Endothelial cell (in vitro differentiated cells): ENCODE results near the gene SULT1A2. TPM values are rescaled to one million over a fixed set of nuclear protein-coding genes. Genes with fewer than 3 reads are reported as not detected.
"Not testable (repeated sequence)": the region's sequence is repeated elsewhere in the genome, so short reads cannot be mapped to it uniquely, and the experiment has no call there.

Experiments
- DNase-seq: peaks from one replicate; pipeline ENCODE4 v3.0.0; 2021; ENCODE audit warnings: low spot score
- H3K27ac Mint-ChIP-seq: one replicate; pipeline ENCODE4 v1.8.0; 2021; ENCODE audit warnings: mixed read lengths, inconsistent platforms; ENCODE audit not compliant: unreplicated experiment
- H3K27me3 Mint-ChIP-seq: one replicate; pipeline ENCODE4 v1.8.0; 2021; ENCODE audit warnings: mild to moderate bottlenecking, moderate library complexity, mixed read lengths, inconsistent platforms; ENCODE audit not compliant: unreplicated experiment
- H3K36me3 Mint-ChIP-seq: one replicate; pipeline ENCODE4 v1.8.0; 2021; ENCODE audit warnings: mild to moderate bottlenecking, low read depth, mixed read lengths, inconsistent platforms; ENCODE audit not compliant: unreplicated experiment
- H3K4me1 Mint-ChIP-seq: one replicate; pipeline ENCODE4 v1.8.0; 2021; ENCODE audit warnings: mild to moderate bottlenecking, mixed read lengths, inconsistent platforms; ENCODE audit not compliant: unreplicated experiment
- H3K4me3 Mint-ChIP-seq: one replicate; pipeline ENCODE4 v1.8.0; 2021; ENCODE audit warnings: mild to moderate bottlenecking, mixed read lengths, inconsistent platforms; ENCODE audit not compliant: unreplicated experiment
- H3K9me3 Mint-ChIP-seq: one replicate; pipeline ENCODE4 v1.8.0; 2021; ENCODE audit warnings: mixed read lengths, inconsistent platforms; ENCODE audit not compliant: unreplicated experiment
- CTCF ChIP-seq: fragments of 200-600 bp; sonication (generic); IDR thresholded peaks from one replicate; pipeline ENCODE4 v1.5.0; 2021; ENCODE audit warnings: antibody characterized with exemption; ENCODE audit not compliant: unreplicated experiment
- total RNA-seq: library from RNA; stranded (reverse); fragmentation: NEBNext Ultra II Directional; extraction: Animal tissue kit (Norgen Biotek cat#: 25700); gene quantifications from one replicate; pipeline ENCODE4 v1.2.1, GENCODE V29; 2021; ENCODE audit not compliant: unreplicated experiment

The SULT1A2 gene
- total RNA-seq, 1 donor from 2014 or later: 2.8 TPM

GRCh38 chr16:28607116-28607623, 10.3 kb upstream of the SULT1A2 start:
- H3K36me3 Mint-ChIP-seq: no peaks in the 10 kb centered on the region
- H3K9me3 Mint-ChIP-seq: no peaks in the 10 kb centered on the region
- H3K27ac Mint-ChIP-seq: no peak overlapping the region
- H3K27me3 Mint-ChIP-seq: peaks cover 2% of the 10 kb centered on the region
- TF ChIP-seq CTCF: no peak
- no peaks in the 10 kb centered on the region for H3K4me1 Mint-ChIP-seq
- H3K4me3 Mint-ChIP-seq: no peak overlapping the region
- DNase-seq: no peak

- Mint-ChIP-seq H3K36me3 (no peaks in the 10 kb centered on the region), H3K4me1 (no peaks in the 10 kb centered on the region), H3K4me3 (no peak overlapping the region), H3K9me3 (no peaks in the 10 kb centered on the region), H3K27me3 (peaks cover 2% of the 10 kb centered on the region), H3K27ac (no peak overlapping the region)
- no peak for TF ChIP-seq CTCF
- no peak for DNase-seq
These were observed 9.7 kb upstream of the SULT1A2 start for GRCh38 chr16:28606291-28607115.

- H3K36me3 Mint-ChIP-seq: no peaks in the 10 kb centered on the region
- H3K27ac Mint-ChIP-seq: no peak overlapping the region
- peaks cover 2% of the 10 kb centered on the region for H3K27me3 Mint-ChIP-seq
- no peaks in the 10 kb centered on the region for H3K9me3 Mint-ChIP-seq
- H3K4me3 Mint-ChIP-seq: no peak overlapping the region
- H3K4me1 Mint-ChIP-seq: no peaks in the 10 kb centered on the region
- no peak for DNase-seq
- TF ChIP-seq CTCF: no peak
These were observed 7.3 kb upstream of the SULT1A2 start for GRCh38 chr16:28604186-28604565.

- no peak overlapping the region for H3K4me3 Mint-ChIP-seq
- H3K9me3 Mint-ChIP-seq: no peaks in the 10 kb centered on the region
- H3K27ac Mint-ChIP-seq: no peak overlapping the region
- H3K36me3 Mint-ChIP-seq: no peaks in the 10 kb centered on the region
- no peak for TF ChIP-seq CTCF
- no peaks in the 10 kb centered on the region for H3K4me1 Mint-ChIP-seq
- no peak for DNase-seq
- peaks cover 2% of the 10 kb centered on the region for H3K27me3 Mint-ChIP-seq
These were observed 6.7 kb upstream of the SULT1A2 start for GRCh38 chr16:28603381-28604185.

GRCh38 chr16:28602529-28602928, 5.7 kb upstream of the SULT1A2 start:
- Mint-ChIP-seq H3K36me3 (no peaks in the 10 kb centered on the region), H3K9me3 (no peaks in the 10 kb centered on the region), H3K4me3 (no peak overlapping the region), H3K4me1 (no peaks in the 10 kb centered on the region), H3K27me3 (peaks cover 2% of the 10 kb centered on the region), H3K27ac (no peak overlapping the region)
- no peak for DNase-seq
- TF ChIP-seq CTCF: no peak

- not testable (repeated sequence) for H3K27me3 Mint-ChIP-seq, H3K27ac Mint-ChIP-seq, H3K36me3 Mint-ChIP-seq, DNase-seq, H3K9me3 Mint-ChIP-seq, H3K4me1 Mint-ChIP-seq, H3K4me3 Mint-ChIP-seq
These were observed 5.2 kb upstream of the SULT1A2 start for GRCh38 chr16:28602062-28602461.

- not testable (repeated sequence) for H3K9me3 Mint-ChIP-seq, DNase-seq, H3K36me3 Mint-ChIP-seq, H3K27me3 Mint-ChIP-seq, H3K4me1 Mint-ChIP-seq, H3K4me3 Mint-ChIP-seq, H3K27ac Mint-ChIP-seq
These were observed 4.7 kb upstream of the SULT1A2 start for GRCh38 chr16:28601589-28601988.
